GM12878 (cell line): ENCODE results near the gene TFR2. TPM values are rescaled to one million over a fixed set of nuclear protein-coding genes. Genes with fewer than 3 reads are reported as not detected.

ENCODE experiments used
- ATAC-seq: fragments of 200-7000 bp; cut with Tn5 transposase; 3 replicates; pipeline ENCODE4 v1.9.1; 2020; ENCODE audit warnings: mild to moderate bottlenecking, moderate library complexity
- BruUV-seq: library from RNA; stranded (reverse); fragments of 400-500 nt; replicated peaks from 2 replicates; lab custom pipeline; 2021; lab: Mats Ljungman, UMichigan
- CTCF ChIA-PET: fragments of 300-600 bp; sonication (Branson Sonifier 250); formaldehyde crosslinking; extraction: SDS; loops from one replicate; lab custom pipeline; 2021; ENCODE audit warnings: inconsistent platforms; lab: Yijun Ruan, JAX
- POLR2A ChIA-PET: fragments of 350-600 bp; formaldehyde crosslinking; extraction: SDS; loops from one replicate; lab custom pipeline; 2021; ENCODE audit warnings: inconsistent platforms; lab: Charles Lee
- RAD21 ChIA-PET: fragments of 300-600 bp; sonication (Branson Sonifier 250); formaldehyde crosslinking; loops from one replicate; lab custom pipeline; 2023; ENCODE audit warnings: antibody characterized with exemption; ENCODE audit not compliant: unreplicated experiment; lab: Charles Lee
- SMC1A ChIA-PET: fragments of 300-600 bp; sonication (Branson Sonifier 250); formaldehyde crosslinking; loops from one replicate; lab custom pipeline; 2023; ENCODE audit not compliant: unreplicated experiment, uncharacterized antibody; lab: Charles Lee
- DNase-seq: peaks from one replicate; pipeline ENCODE4 v3.0.0-alpha.2; 2011; ENCODE audit warnings: low read depth, low spot score
- FAIRE-seq: peaks from 3 replicates; lab custom pipeline; 2011; peaks lifted over from hg19 to GRCh38; lab: Jason Lieb, UNC
- H2AFZ ChIP-seq: 2 replicates; pipeline ENCODE4 v1.6.0; 2011; ENCODE audit warnings: low read depth, low read length, control low read depth; ENCODE audit not compliant: control insufficient read depth
- H3K27ac ChIP-seq: 2 replicates; pipeline ENCODE4 v1.5.1; 2011; ENCODE audit warnings: control low read depth; ENCODE audit not compliant: control insufficient read depth, insufficient read depth
- H3K27me3 ChIP-seq, 2 experiments: replicated peaks in 1 of 2; 2 replicates each; pipeline versions ENCODE4 v1.6.0 to v1.6.1; 2011; ENCODE audit warnings: low read length in 1 of 2; ENCODE audit not compliant: control insufficient read depth in 2 of 2, insufficient read depth in 2 of 2
- H3K36me3 ChIP-seq, 2 experiments: 2 replicates each; pipeline ENCODE4 v1.5.1; 2011; ENCODE audit warnings: low read length in 1 of 2; ENCODE audit not compliant: control insufficient read depth in 2 of 2, insufficient read depth in 2 of 2
- H3K4me1 ChIP-seq: 2 replicates; pipeline ENCODE4 v1.6.1; 2011; ENCODE audit warnings: mild to moderate bottlenecking, low read length, moderate library complexity, mixed read lengths; ENCODE audit not compliant: control insufficient read depth, insufficient read depth
- H3K4me2 ChIP-seq: 2 replicates; pipeline ENCODE4 v1.6.0; 2011; ENCODE audit warnings: control low read depth; ENCODE audit not compliant: control insufficient read depth, insufficient read depth
- H3K4me3 ChIP-seq: fragments of 200-600 bp; sonication (generic); 2 replicates; pipeline ENCODE4 v1.5.1; 2016
- H3K79me2 ChIP-seq: 2 replicates; pipeline ENCODE4 v1.6.0; 2011; ENCODE audit warnings: low read length; ENCODE audit not compliant: control insufficient read depth, insufficient read depth
- H3K9ac ChIP-seq: 2 replicates; pipeline ENCODE4 v1.8.0; 2011; ENCODE audit warnings: low read length, control low read depth, mixed read lengths; ENCODE audit not compliant: control insufficient read depth, insufficient read depth
- H3K9me3 ChIP-seq: replicated peaks from 3 replicates; pipeline ENCODE4 v1.5.1; 2011; ENCODE audit warnings: mild to moderate bottlenecking, low read length; ENCODE audit not compliant: control insufficient read depth, insufficient read depth
- H4K20me1 ChIP-seq: 2 replicates; pipeline ENCODE4 v1.6.0; 2011; ENCODE audit not compliant: control insufficient read depth, insufficient read depth
- EP300 ChIP-seq, 2 experiments: fragments of 150-350 bp in 1 of 2; IDR thresholded peaks; 2 replicates each; pipeline ENCODE4 v1.6.1; 2011 to 2012; ENCODE audit warnings: low read depth in 2 of 2, low read length in 2 of 2, borderline replicate concordance in 1 of 2, improper control_type of control experiment in 1 of 2, inconsistent platforms in 1 of 2; ENCODE audit not compliant: control insufficient read depth in 1 of 2
- ESRRA ChIP-seq: IDR thresholded peaks from 2 replicates; pipeline ENCODE4 v1.6.1; 2012; ENCODE audit warnings: mild to moderate bottlenecking, low read length, improper control_type of control experiment
- ETV6 ChIP-seq, 2 experiments: fragments of 450-650 bp in 1 of 2; IDR thresholded peaks in 1 of 2; conservative IDR thresholded peaks in 1 of 2; 2 replicates each; pipeline ENCODE4 v1.6.1; 2014; ENCODE audit warnings: antibody characterized with exemption in 1 of 2, borderline replicate concordance in 1 of 2, low read depth in 1 of 2, mild to moderate bottlenecking in 1 of 2, moderate library complexity in 1 of 2
- KLF5 ChIP-seq: fragments of 450-650 bp; IDR thresholded peaks from 2 replicates; pipeline ENCODE4 v1.6.1; 2014; ENCODE audit warnings: mild to moderate bottlenecking; ENCODE audit not compliant: partially characterized antibody
- NFYA ChIP-seq: IDR thresholded peaks from 2 replicates; pipeline ENCODE4 v1.6.1; 2011; ENCODE audit warnings: low read depth, mild to moderate bottlenecking, low read length, improper control_type of control experiment, borderline replicate concordance
- POLR2AphosphoS5 ChIP-seq: IDR thresholded peaks from 2 replicates; pipeline ENCODE4 v1.6.1; 2011; ENCODE audit warnings: mild to moderate bottlenecking, low read length, inconsistent platforms
- RAD51 ChIP-seq: fragments of 450-650 bp; IDR thresholded peaks from 2 replicates; pipeline ENCODE4 v1.6.1; 2016; ENCODE audit warnings: moderate library complexity, mild to moderate bottlenecking, inconsistent platforms
- RUNX3 ChIP-seq: IDR thresholded peaks from 2 replicates; pipeline ENCODE4 v1.6.1; 2012; ENCODE audit warnings: low read length, inconsistent platforms
- TARDBP ChIP-seq: IDR thresholded peaks from 2 replicates; pipeline ENCODE4 v1.6.1; 2016; ENCODE audit warnings: borderline replicate concordance
- WGBS: methylation state at CpG from one replicate; pipeline ENCODE4 v1.1.6; 2016; ENCODE audit warnings: low lambda C conversion rate; ENCODE audit not compliant: insufficient replicate concordance, insufficient coverage; ENCODE audit errors: missing lambda C conversion rate; 5-methylcytosine and 5-hydroxymethylcytosine counted together
- in situ Hi-C: fragments of 300-500 bp; cut with MboI; formaldehyde crosslinking; loops from 9 replicates; pipeline ENCODE4 v1.14.3; 2018; ENCODE audit warnings: mixed read lengths
- intact Hi-C: fragments of 100-400 bp; cut with micrococcal nuclease; formaldehyde crosslinking; loops from one replicate; pipeline ENCODE4 v1.14.2; 2022; ENCODE audit not compliant: unreplicated experiment
- polyA plus RNA-seq, 11 experiments: library from polyadenylated mRNA; depleted of rRNA in 4 of 11; unstranded in 6 of 11; stranded (reverse) in 5 of 11; fragments of >200 nt; fragmentation: Nextera tagmentation in 4 of 11; fragmentation: Illumina TruSeq in 1 of 11; extraction: Ambion mirVana in 4 of 11; extraction: Trizol in 1 of 11; gene quantifications; 1 replicate in 1 of 11; 2 replicates in 10 of 11; pipeline versions ENCODE4 v1.2.1 to v1.2.3, GENCODE V29; 2011 to 2016; ENCODE audit warnings: inconsistent platforms in 2 of 11, missing spikeins in 2 of 11, low read depth in 1 of 11
- total RNA-seq, 4 experiments: library from RNA; depleted of rRNA in 3 of 4; stranded (reverse); fragments of >200 nt in 3 of 4; fragmentation: Illumina TruSeq in 1 of 4; extraction: Trizol in 1 of 4; gene quantifications; 2 replicates each; pipeline versions ENCODE4 v1.2.1 to v1.2.3, GENCODE V29; 2013 to 2021
- TF ChIP-seq, protein P1 (sequence below): IDR thresholded peaks from 2 replicates; pipeline ENCODE4 v1.6.1; 2011; ENCODE audit warnings: mild to moderate bottlenecking, low read depth, low read length, moderate library complexity; ENCODE audit not compliant: insufficient replicate concordance

The TFR2 gene
- total and polyA plus RNA-seq, 10 of the 15 experiments (the other 5 are each of a cell fraction or from before 2014, with no cell fraction given): 0.30 to 7.2 (median 1.8) TPM

GRCh38 chr7:100572281-100572948 is 68.9 kb downstream of the TFR2 start (continued):
- TF ChIP-seq ETV6 (conservative IDR thresholded peaks at IDR 0.05 in 1 of 2, IDR thresholded peaks at IDR 0.05 in 1 of 2; ENCODE audit: borderline replicate concordance in 1 of 2, low read depth in 1 of 2) (no peak), KLF5 (no peak), RAD51 (no peak), NFYA (no peak)

DNA sequence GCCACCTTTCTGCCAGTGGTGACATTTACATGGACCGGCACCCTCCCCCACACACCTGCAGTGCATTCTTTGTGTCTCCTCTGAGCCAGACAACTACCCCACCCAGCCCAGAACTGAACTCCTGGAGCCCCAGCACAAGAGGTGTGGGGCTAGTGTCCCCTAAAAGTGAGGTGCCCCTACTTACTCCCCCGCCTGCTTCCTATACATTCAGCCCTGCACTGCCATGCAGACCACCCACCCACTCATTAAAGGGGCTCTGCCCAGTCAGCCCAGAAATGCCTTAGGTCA is 69.6 kb downstream of the TFR2 start:
- no peaks in the 10 kb centered on the region for H3K27me3 ChIP-seq
- H3K9ac ChIP-seq: no peak overlapping the region
- DNase-seq (no peak), ATAC-seq (no peak), FAIRE-seq (no peak)
- H3K36me3 ChIP-seq: peaks cover 0 to 7% of the 10 kb centered on the region in 2 experiments; a peak in 3 of 4 replicates
- H4K20me1 ChIP-seq: no peaks in the 10 kb centered on the region
- peaks cover 30% of the 10 kb centered on the region for H3K4me1 ChIP-seq
- no peak overlapping the region for H3K4me3 ChIP-seq
- ChIA-PET CTCF (interaction anchor here (1.1 to 1.9 kb wide), 4 partner anchors 11 to 133 kb away, joined by 3 to 6 read pairs (median 4); partner anchors contain the start of genes FBXO24 and LRCH4), RAD21 (interaction anchor here (0.6 kb wide), 1 partner anchor 15 kb away, joined by 3 read pairs; the partner anchor contains the start of genes FBXO24 and LRCH4), POLR2A (interaction anchor here (1.0 to 1.3 kb wide), 2 partner anchors 13 to 154 kb away, joined by 3 to 4 read pairs; no protein-coding TSS in a partner anchor), SMC1A (interaction anchor here (1.4 kb wide), 1 partner anchor 12 kb away, joined by 4 read pairs; no protein-coding TSS in a partner anchor)
- H3K4me2 ChIP-seq: no peak overlapping the region
- 92% methylated on average over 2 of the region's 2 CpGs for WGBS
- no peaks in the 10 kb centered on the region for H3K79me2 ChIP-seq
- H3K9me3 ChIP-seq: no peaks in the 10 kb centered on the region
- TF ChIP-seq ESRRA (no peak), EP300 (IDR thresholded peaks at IDR 0.05; ENCODE audit: borderline replicate concordance in 1 of 2, control insufficient read depth in 1 of 2, low read depth in 2 of 2, low read length in 2 of 2) (no peak), TARDBP (no peak), POLR2AphosphoS5 (0 out of 2 replicates have a peak, but pooled peaks have one; percentile 23), RUNX3 (no peak)
- TF ChIP-seq, protein P1, sequence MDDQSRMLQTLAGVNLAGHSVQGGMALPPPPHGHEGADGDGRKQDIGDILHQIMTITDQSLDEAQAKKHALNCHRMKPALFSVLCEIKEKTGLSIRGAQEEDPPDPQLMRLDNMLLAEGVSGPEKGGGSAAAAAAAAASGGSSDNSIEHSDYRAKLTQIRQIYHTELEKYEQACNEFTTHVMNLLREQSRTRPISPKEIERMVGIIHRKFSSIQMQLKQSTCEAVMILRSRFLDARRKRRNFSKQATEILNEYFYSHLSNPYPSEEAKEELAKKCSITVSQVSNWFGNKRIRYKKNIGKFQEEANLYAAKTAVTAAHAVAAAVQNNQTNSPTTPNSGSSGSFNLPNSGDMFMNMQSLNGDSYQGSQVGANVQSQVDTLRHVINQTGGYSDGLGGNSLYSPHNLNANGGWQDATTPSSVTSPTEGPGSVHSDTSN: no peak
- no peak overlapping the region for H3K27ac ChIP-seq
- no TSS peak for BruUV-seq
- no peak overlapping the region for H2AFZ ChIP-seq
- intact Hi-C loops: no loop called here
- in situ Hi-C loops: no loop called here
